Measurements from ENCODE around the gene MAML3. TPM values are rescaled to one million over a fixed set of nuclear protein-coding genes. Genes with fewer than 3 reads are reported as not detected.

Gene MAML3
- total RNA-seq, 2 donors from 2014 or later = 6.3 to 6.5 TPM

- intact Hi-C loops (cut with DNase I) = no loop called here
- no peak for DNase-seq (ENCODE audit: low spot score)
These were observed 277.5 kb downstream of the MAML3 start for GRCh38 chr4:139876337-139876941.

- intact Hi-C loops (cut with DNase I) = loop anchor here in 1 of 2 donors (2.0 kb wide), 1 partner anchor 65 kb away; no protein-coding TSS in a partner anchor
- DNase-seq (ENCODE audit: low spot score) = no peak
These were observed 278.6 kb downstream of the MAML3 start for GRCh38 chr4:139875411-139875825.

GRCh38 chr4:139873111-139873860 lies 280.7 kb downstream of the MAML3 start:
- intact Hi-C loops (cut with DNase I) = no loop called here
- DNase-seq (ENCODE audit: low spot score) = no peak

GRCh38 chr4:139872274-139872673 lies 281.7 kb downstream of the MAML3 start:
- intact Hi-C loops (cut with DNase I) = no loop called here
- no peak for DNase-seq (ENCODE audit: low spot score)

GRCh38 chr4:139869810-139870209 lies 284.2 kb downstream of the MAML3 start:
- intact Hi-C loops (cut with DNase I) = no loop called here
- DNase-seq (ENCODE audit: low spot score) = no peak

- intact Hi-C loops (cut with DNase I) = no loop called here
- no peak for DNase-seq (ENCODE audit: low spot score)
These were observed 287.6 kb downstream of the MAML3 start for GRCh38 chr4:139866276-139866962.

GRCh38 chr4:139865537-139865936 lies 288.4 kb downstream of the MAML3 start:
- no peak for DNase-seq (ENCODE audit: low spot score)
- intact Hi-C loops (cut with DNase I) = no loop called here

- no peak for DNase-seq (ENCODE audit: low spot score)
- intact Hi-C loops (cut with DNase I) = no loop called here
These were observed 290.5 kb downstream of the MAML3 start for GRCh38 chr4:139863531-139863930.

GRCh38 chr4:139861471-139861870 lies 292.5 kb downstream of the MAML3 start:
- intact Hi-C loops (cut with DNase I) = no loop called here
- DNase-seq (ENCODE audit: low spot score) = no peak

GRCh38 chr4:139860435-139861024 lies 293.5 kb downstream of the MAML3 start:
- intact Hi-C loops (cut with DNase I) = no loop called here
- no peak for DNase-seq (ENCODE audit: low spot score)

- DNase-seq (ENCODE audit: low spot score) = no peak
- intact Hi-C loops (cut with DNase I) = no loop called here
These were observed 294.1 kb downstream of the MAML3 start for GRCh38 chr4:139859876-139860275.

GRCh38 chr4:139858436-139859205 lies 295.4 kb downstream of the MAML3 start:
- intact Hi-C loops (cut with DNase I) = no loop called here
- DNase-seq (ENCODE audit: low spot score) = no peak

GRCh38 chr4:139857977-139858376 lies 296.0 kb downstream of the MAML3 start:
- intact Hi-C loops (cut with DNase I) = no loop called here
- no peak for DNase-seq (ENCODE audit: low spot score)

- intact Hi-C loops (cut with DNase I) = no loop called here
- DNase-seq (ENCODE audit: low spot score) = no peak
These were observed 297.0 kb downstream of the MAML3 start for GRCh38 chr4:139857021-139857420.

GRCh38 chr4:139854668-139855403 lies 299.1 kb downstream of the MAML3 start:
- intact Hi-C loops (cut with DNase I) = no loop called here
- DNase-seq (ENCODE audit: low spot score) = no peak

- DNase-seq (ENCODE audit: low spot score) = no peak
- intact Hi-C loops (cut with DNase I) = no loop called here
These were observed 300.7 kb downstream of the MAML3 start for GRCh38 chr4:139853309-139853708.

- DNase-seq (ENCODE audit: low spot score) = no peak
- intact Hi-C loops (cut with DNase I) = no loop called here
These were observed 301.2 kb downstream of the MAML3 start for GRCh38 chr4:139852612-139853269.

- intact Hi-C loops (cut with DNase I) = no loop called here
- DNase-seq (ENCODE audit: low spot score) = no peak
These were observed 302.3 kb downstream of the MAML3 start for GRCh38 chr4:139851639-139852038.

Data from posterior vena cava (tissue), 2 donors.